ENCODE measurements around the gene BTBD3. TPM values are rescaled to one million over a fixed set of nuclear protein-coding genes. Genes with fewer than 3 reads are reported as not detected.

Gene BTBD3
- total and polyA plus RNA-seq, 2 experiments from 2014 or later = 15.5 to 33.2 TPM

- no peak for TF ChIP-seq CTCF (IDR thresholded peaks at IDR 0.05; ENCODE audit: low read depth, low read length)
- Histone ChIP-seq H3K27ac (no peak overlapping the region), H3K9me3 (ENCODE audit: low read depth) (no peaks in the 10 kb centered on the region), H3K4me1 (ENCODE audit: low read depth) (peaks cover 29% of the 10 kb centered on the region), H3K4me3 (no peak overlapping the region), H3K36me3 (no peaks in the 10 kb centered on the region), H3K27me3 (no peaks in the 10 kb centered on the region)
- no peak for DNase-seq (ENCODE audit: low read depth in 1 of 2, low spot score in 1 of 2)
Measured at GRCh38 chr20:11894062-11894461, 23.6 kb upstream of the BTBD3 start.

- no peaks in the 10 kb centered on the region for H3K27me3 ChIP-seq
- no peaks in the 10 kb centered on the region for H3K9me3 ChIP-seq (ENCODE audit: low read depth)
- H3K27ac ChIP-seq = peak overlapping the region; percentile 61
- peaks cover 29% of the 10 kb centered on the region for H3K4me1 ChIP-seq (ENCODE audit: low read depth)
- no peak for DNase-seq (ENCODE audit: low read depth in 1 of 2, low spot score in 1 of 2)
- H3K36me3 ChIP-seq = no peaks in the 10 kb centered on the region
- TF ChIP-seq CTCF (IDR thresholded peaks at IDR 0.05; ENCODE audit: low read depth, low read length) = no peak
- H3K4me3 ChIP-seq = no peak overlapping the region
Measured at GRCh38 chr20:11895861-11896387, 21.8 kb upstream of the BTBD3 start.

DNA sequence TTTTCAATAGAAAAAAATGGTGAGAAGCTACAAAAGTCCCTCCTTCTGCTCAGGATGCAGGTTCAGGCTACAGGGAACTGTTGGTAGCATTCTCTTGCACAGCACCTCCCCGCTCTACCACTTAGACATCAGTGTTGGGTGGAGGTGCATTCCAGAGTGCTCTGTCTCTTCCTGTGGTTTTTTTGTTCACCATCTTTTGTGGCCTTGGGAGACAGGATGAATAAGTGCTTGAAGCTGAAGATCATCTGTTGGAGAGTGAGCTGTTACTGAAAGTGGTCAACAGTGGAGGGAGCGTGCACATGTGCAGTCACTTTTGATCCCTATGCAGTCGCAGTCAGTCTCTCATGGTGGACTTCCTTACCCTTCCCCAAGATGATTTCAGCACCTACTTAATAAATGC is 16.6 kb upstream of the BTBD3 start:
- no peak overlapping the region for H3K27ac ChIP-seq
- no peaks in the 10 kb centered on the region for H3K9me3 ChIP-seq (ENCODE audit: low read depth)
- peak in 1 of 2 donors; percentile 35 for DNase-seq (ENCODE audit: low read depth in 1 of 2, low spot score in 1 of 2)
- no peak for TF ChIP-seq CTCF (IDR thresholded peaks at IDR 0.05; ENCODE audit: low read depth, low read length)
- no peaks in the 10 kb centered on the region for H3K27me3 ChIP-seq
- H3K4me3 ChIP-seq = no peak overlapping the region
- no peaks in the 10 kb centered on the region for H3K36me3 ChIP-seq
- peaks cover 1% of the 10 kb centered on the region for H3K4me1 ChIP-seq (ENCODE audit: low read depth)

GRCh38 chr20:11902285-11902697 is 15.4 kb upstream of the BTBD3 start:
- no peak for TF ChIP-seq CTCF (IDR thresholded peaks at IDR 0.05; ENCODE audit: low read depth, low read length)
- H3K36me3 ChIP-seq = no peaks in the 10 kb centered on the region
- no peak overlapping the region for H3K27ac ChIP-seq
- no peak overlapping the region for H3K4me3 ChIP-seq
- H3K27me3 ChIP-seq = no peaks in the 10 kb centered on the region
- DNase-seq (ENCODE audit: low read depth in 1 of 2, low spot score in 1 of 2) = no peak
- no peaks in the 10 kb centered on the region for H3K4me1 ChIP-seq (ENCODE audit: low read depth)
- no peaks in the 10 kb centered on the region for H3K9me3 ChIP-seq (ENCODE audit: low read depth)

- H3K27ac ChIP-seq = peak overlapping the region; percentile 10
- H3K27me3 ChIP-seq = no peaks in the 10 kb centered on the region
- no peak overlapping the region for H3K4me3 ChIP-seq
- no peak for TF ChIP-seq CTCF (IDR thresholded peaks at IDR 0.05; ENCODE audit: low read depth, low read length)
- no peaks in the 10 kb centered on the region for H3K36me3 ChIP-seq
- no peaks in the 10 kb centered on the region for H3K4me1 ChIP-seq (ENCODE audit: low read depth)
- no peaks in the 10 kb centered on the region for H3K9me3 ChIP-seq (ENCODE audit: low read depth)
- DNase-seq (ENCODE audit: low read depth in 1 of 2, low spot score in 1 of 2) = no peak
Measured at GRCh38 chr20:11905460-11906179, 12.1 kb upstream of the BTBD3 start.

Data from cardiac muscle cell (in vitro differentiated cells and primary cell).